Hepatocyte (in vitro differentiated cells): ENCODE results near the gene DHRS3. TPM values are rescaled to one million over a fixed set of nuclear protein-coding genes. Genes with fewer than 3 reads are reported as not detected.

Source experiments
- DNase-seq: peaks from one replicate; pipeline ENCODE4 v3.0.0-alpha.2; 2016; ENCODE audit warnings: low spot score
- H2AFZ ChIP-seq: fragments of 200-600 bp; sonication (generic); 2 replicates; pipeline ENCODE4 v1.6.0; 2016; ENCODE audit warnings: antibody characterized with exemption, mild to moderate bottlenecking
- H3K27ac ChIP-seq: fragments of 200-600 bp; sonication (generic); 2 replicates; pipeline ENCODE4 v1.5.1; 2016; ENCODE audit warnings: mild to moderate bottlenecking
- H3K27me3 ChIP-seq: fragments of 200-600 bp; sonication (generic); 2 replicates; pipeline ENCODE4 v1.6.1; 2016
- H3K36me3 ChIP-seq: fragments of 200-600 bp; sonication (generic); replicated peaks from 2 replicates; pipeline ENCODE4 v1.5.1; 2016; ENCODE audit warnings: low read depth; ENCODE audit not compliant: insufficient read depth
- H3K4me1 ChIP-seq: fragments of 200-600 bp; sonication (generic); 2 replicates; pipeline ENCODE4 v1.5.1; 2016; ENCODE audit warnings: mild to moderate bottlenecking, moderate library complexity; ENCODE audit not compliant: insufficient read depth
- H3K4me2 ChIP-seq: fragments of 200-600 bp; sonication (generic); 2 replicates; pipeline ENCODE4 v1.6.0; 2016
- H3K4me3 ChIP-seq: fragments of 200-600 bp; sonication (generic); 2 replicates; pipeline ENCODE4 v1.5.1; 2016; ENCODE audit warnings: mild to moderate bottlenecking
- H3K79me2 ChIP-seq: fragments of 200-600 bp; sonication (generic); 2 replicates; pipeline ENCODE4 v1.6.0; 2017; ENCODE audit warnings: mild to moderate bottlenecking
- H3K9me2 ChIP-seq: fragments of 200-600 bp; sonication (generic); replicated peaks from 2 replicates; pipeline ENCODE4 v1.6.0; 2017; ENCODE audit warnings: mild to moderate bottlenecking; ENCODE audit not compliant: insufficient read depth
- H3K9me3 ChIP-seq: fragments of 200-600 bp; sonication (generic); 2 replicates; pipeline ENCODE4 v1.5.1; 2016; ENCODE audit warnings: low read depth, mild to moderate bottlenecking
- H4K20me1 ChIP-seq: fragments of 200-600 bp; sonication (generic); 2 replicates; pipeline ENCODE4 v1.6.0; 2016; ENCODE audit warnings: mild to moderate bottlenecking; ENCODE audit not compliant: insufficient read depth, poor library complexity, severe bottlenecking
- CTCF ChIP-seq: fragments of 200-600 bp; sonication (generic); IDR thresholded peaks from 2 replicates; pipeline ENCODE4 v1.5.1; 2016; ENCODE audit warnings: antibody characterized with exemption, mild to moderate bottlenecking; ENCODE audit not compliant: poor library complexity
- EZH2 ChIP-seq: fragments of 200-600 bp; sonication (generic); IDR thresholded peaks from 2 replicates; pipeline ENCODE4 v1.6.1; 2016; ENCODE audit warnings: antibody characterized with exemption, mild to moderate bottlenecking, borderline replicate concordance
- EZH2phosphoT487 ChIP-seq: fragments of 200-600 bp; sonication (generic); IDR thresholded peaks from one replicate; pipeline ENCODE4 v1.6.1; 2018; ENCODE audit warnings: antibody characterized with exemption, mild to moderate bottlenecking, low read depth, moderate library complexity; ENCODE audit not compliant: unreplicated experiment, severe bottlenecking
- WGBS: methylation state at CpG from one replicate; pipeline ENCODE4 v1.1.6; 2016; ENCODE audit warnings: low lambda C conversion rate; ENCODE audit errors: missing lambda C conversion rate; 5-methylcytosine and 5-hydroxymethylcytosine counted together
- polyA plus RNA-seq: library from polyadenylated mRNA; unstranded; fragments of >200 nt; fragmentation: Nextera tagmentation; extraction: Ambion mirVana; gene quantifications from 2 replicates; pipeline ENCODE4 v1.2.1, GENCODE V29; 2016
- total RNA-seq: library from RNA; depleted of rRNA; stranded (reverse); fragments of >200 nt; gene quantifications from 2 replicates; pipeline ENCODE4 v1.2.3, GENCODE V29; 2014

The DHRS3 gene
- total and polyA plus RNA-seq, 2 experiments from 2014 or later: 75.9 to 103 TPM

- no peak for TF ChIP-seq EZH2phosphoT487
- no peak for TF ChIP-seq EZH2
- TF ChIP-seq CTCF: no peak
Observed at GRCh38 chr1:12543740-12544154, 74.3 kb downstream of the DHRS3 start.

GRCh38 chr1:12542616-12543592 is 75.1 kb downstream of the DHRS3 start:
- no peaks in the 10 kb centered on the region for H3K27me3 ChIP-seq
- peaks cover 18% of the 10 kb centered on the region for H3K4me1 ChIP-seq
- H3K9me2 ChIP-seq: no peaks in the 10 kb centered on the region
- no peaks in the 10 kb centered on the region for H4K20me1 ChIP-seq
- DNase-seq: no peak
- no peak overlapping the region for H2AFZ ChIP-seq
- no peak overlapping the region for H3K4me2 ChIP-seq
- TF ChIP-seq EZH2phosphoT487 (no peak), CTCF (no peak)
- H3K79me2 ChIP-seq: no peaks in the 10 kb centered on the region
- H3K36me3 ChIP-seq: no peaks in the 10 kb centered on the region
- H3K9me3 ChIP-seq: no peaks in the 10 kb centered on the region
- H3K4me3 ChIP-seq: no peak overlapping the region
- no peak overlapping the region for H3K27ac ChIP-seq
- 78% methylated on average over 9 of the region's 9 CpGs for WGBS

More at GRCh38 chr1:12543740-12544154, 74.3 kb downstream of the DHRS3 start:
- no peaks in the 10 kb centered on the region for H4K20me1 ChIP-seq
- no peaks in the 10 kb centered on the region for H3K36me3 ChIP-seq
- no peaks in the 10 kb centered on the region for H3K27me3 ChIP-seq
- H3K4me3 ChIP-seq: no peak overlapping the region
- H3K4me2 ChIP-seq: no peak overlapping the region
- H3K79me2 ChIP-seq: no peaks in the 10 kb centered on the region
- peaks cover 19% of the 10 kb centered on the region for H3K4me1 ChIP-seq
- no peak overlapping the region for H2AFZ ChIP-seq
- H3K9me3 ChIP-seq: no peaks in the 10 kb centered on the region
- no peak for DNase-seq
- 87% methylated on average over 9 of the region's 9 CpGs for WGBS
- no peak overlapping the region for H3K27ac ChIP-seq
- H3K9me2 ChIP-seq: no peaks in the 10 kb centered on the region

- no peaks in the 10 kb centered on the region for H3K27me3 ChIP-seq
- 90% methylated on average over 9 of the region's 9 CpGs for WGBS
- no peaks in the 10 kb centered on the region for H3K9me3 ChIP-seq
- peak overlapping the region; percentile 16 for H3K27ac ChIP-seq
- no peaks in the 10 kb centered on the region for H3K36me3 ChIP-seq
- no peak overlapping the region for H3K4me3 ChIP-seq
- no peaks in the 10 kb centered on the region for H4K20me1 ChIP-seq
- no peak overlapping the region for H2AFZ ChIP-seq
- no peaks in the 10 kb centered on the region for H3K9me2 ChIP-seq
- H3K4me1 ChIP-seq: peaks cover 18% of the 10 kb centered on the region
- no peak for TF ChIP-seq EZH2phosphoT487
- no peaks in the 10 kb centered on the region for H3K79me2 ChIP-seq
- no peak for DNase-seq
- H3K4me2 ChIP-seq: no peak overlapping the region
Observed at GRCh38 chr1:12542138-12542465, 75.9 kb downstream of the DHRS3 start.

GRCh38 chr1:12541274-12542137 is 76.5 kb downstream of the DHRS3 start:
- H2AFZ ChIP-seq: no peak overlapping the region
- H3K27ac ChIP-seq: peak overlapping the region; percentile 56

More at GRCh38 chr1:12541274-12542137, 76.5 kb downstream of the DHRS3 start:
- Histone ChIP-seq H3K9me2 (no peaks in the 10 kb centered on the region), H3K27me3 (no peaks in the 10 kb centered on the region), H3K79me2 (no peaks in the 10 kb centered on the region), H3K4me2 (no peak overlapping the region), H3K4me1 (peaks cover 18% of the 10 kb centered on the region), H4K20me1 (no peaks in the 10 kb centered on the region), H3K9me3 (no peaks in the 10 kb centered on the region), H3K4me3 (no peak overlapping the region), H3K36me3 (no peaks in the 10 kb centered on the region)
- DNase-seq: peak; percentile 48
- 71% methylated on average over 17 of the region's 17 CpGs for WGBS
- TF ChIP-seq EZH2phosphoT487: no peak
- TF ChIP-seq CTCF: no peak
- no peak for TF ChIP-seq EZH2
